WTC11 (cell line): Measurements from ENCODE around the gene C9orf153. TPM values are rescaled to one million over a fixed set of nuclear protein-coding genes. Genes with fewer than 3 reads are reported as not detected.

Experiments used
- ATAC-seq: fragments of 200-7000 bp; cut with Tn5 transposase; 2 replicates; pipeline ENCODE4 v1.10.0; 2021; ENCODE audit warnings: mild to moderate bottlenecking, moderate library complexity
- CTCF ChIA-PET: fragments of 300-600 bp; sonication (Branson Sonifier 250); formaldehyde crosslinking; loops from one replicate; lab custom pipeline; 2021; ENCODE audit warnings: antibody characterized with exemption; lab: Charles Lee
- POLR2A ChIA-PET: fragments of 350-600 bp; sonication (Branson Sonifier 250); formaldehyde crosslinking; loops from one replicate; lab custom pipeline; 2021; ENCODE audit warnings: antibody characterized with exemption; lab: Charles Lee
- DNase-seq: peaks from one replicate; pipeline ENCODE4 v3.0.0; 2021; ENCODE audit warnings: low spot score
- H3K27ac Mint-ChIP-seq: 2 replicates; pipeline ENCODE4 v1.8.0; 2021; ENCODE audit warnings: mixed read lengths
- H3K27me3 Mint-ChIP-seq: 2 replicates; pipeline ENCODE4 v1.8.0; 2021; ENCODE audit warnings: low read depth, mild to moderate bottlenecking, moderate library complexity, mixed read lengths
- H3K36me3 Mint-ChIP-seq: 2 replicates; pipeline ENCODE4 v1.8.0; 2021; ENCODE audit warnings: mixed read lengths
- H3K4me1 Mint-ChIP-seq: 2 replicates; pipeline ENCODE4 v1.8.0; 2022; ENCODE audit warnings: mixed read lengths
- H3K4me3 Mint-ChIP-seq: 2 replicates; pipeline ENCODE4 v1.8.0; 2021; ENCODE audit warnings: mild to moderate bottlenecking, moderate library complexity, mixed read lengths
- H3K9me3 Mint-ChIP-seq: 2 replicates; pipeline ENCODE4 v1.8.0; 2021; ENCODE audit warnings: mixed read lengths
- ATF1 ChIP-seq: sonication (generic); formaldehyde crosslinking; IDR thresholded peaks from 2 replicates; pipeline ENCODE4 v1.8.1; 2023; ENCODE audit warnings: mild to moderate bottlenecking, moderate library complexity, missing genetic modification reagents
- ESRRA ChIP-seq: sonication (generic); formaldehyde crosslinking; IDR thresholded peaks from 2 replicates; pipeline ENCODE4 v1.8.1; 2022; ENCODE audit warnings: mild to moderate bottlenecking, missing genetic modification reagents, borderline replicate concordance
- FOXJ3 ChIP-seq: sonication (generic); formaldehyde crosslinking; IDR thresholded peaks from 2 replicates; pipeline ENCODE4 v1.9.0; 2021; ENCODE audit warnings: missing genetic modification reagents, mild to moderate bottlenecking, borderline replicate concordance
- FOXK1 ChIP-seq: sonication (generic); formaldehyde crosslinking; IDR thresholded peaks from 2 replicates; pipeline ENCODE4 v1.8.0; 2022; ENCODE audit warnings: mild to moderate bottlenecking, moderate library complexity, missing genetic modification reagents
- KAT7 ChIP-seq: sonication (generic); formaldehyde crosslinking; IDR thresholded peaks from 2 replicates; pipeline ENCODE4 v1.8.1; 2023; ENCODE audit warnings: missing genetic modification reagents, mild to moderate bottlenecking, borderline replicate concordance
- MYBL2 ChIP-seq: sonication (generic); formaldehyde crosslinking; IDR thresholded peaks from 2 replicates; pipeline ENCODE4 v1.8.1; 2023; ENCODE audit warnings: mild to moderate bottlenecking, moderate library complexity, missing genetic modification reagents
- NR2C2 ChIP-seq: sonication (generic); formaldehyde crosslinking; IDR thresholded peaks from 2 replicates; pipeline ENCODE4 v1.8.0; 2022; ENCODE audit warnings: mild to moderate bottlenecking, missing genetic modification reagents
- PRRX2 ChIP-seq: fragments of 250-450 bp; sonication (Bioruptor Pico); IDR thresholded peaks from 2 replicates; pipeline ENCODE4 v1.8.0; 2021; ENCODE audit warnings: mild to moderate bottlenecking
- ZNF416 ChIP-seq: fragments of 250-450 bp; sonication (Bioruptor Pico); IDR thresholded peaks from 2 replicates; pipeline ENCODE4 v1.9.0; 2021; ENCODE audit warnings: mild to moderate bottlenecking, inconsistent platforms
- ZNF671 ChIP-seq: fragments of 250-450 bp; sonication (Bioruptor Pico); IDR thresholded peaks from 2 replicates; pipeline ENCODE4 v1.8.0; 2021; ENCODE audit warnings: mild to moderate bottlenecking
- total RNA-seq: library from RNA; stranded (reverse); gene quantifications from 3 replicates; pipeline ENCODE4 v1.2.3, GENCODE V29; 2021
- TF ChIP-seq, protein P1 (sequence below): sonication (generic); formaldehyde crosslinking; IDR thresholded peaks from 2 replicates; pipeline ENCODE4 v1.8.1; 2022; ENCODE audit warnings: low read depth, missing genetic modification reagents, borderline replicate concordance
- TF ChIP-seq, protein P2 (sequence below): sonication (generic); formaldehyde crosslinking; conservative IDR thresholded peaks from 2 replicates; pipeline ENCODE4 v1.8.1; 2023; ENCODE audit warnings: mild to moderate bottlenecking, low read depth, missing genetic modification reagents, moderate library complexity
- TF ChIP-seq, protein P3 (sequence below): sonication (generic); formaldehyde crosslinking; IDR thresholded peaks from 2 replicates; pipeline ENCODE4 v1.8.1; 2023; ENCODE audit warnings: mild to moderate bottlenecking, missing genetic modification reagents, borderline replicate concordance
- TF ChIP-seq, protein P4 (sequence below): sonication (generic); formaldehyde crosslinking; IDR thresholded peaks from 2 replicates; pipeline ENCODE4 v1.8.0; 2023; ENCODE audit warnings: mild to moderate bottlenecking, missing genetic modification reagents
- TF ChIP-seq, protein P5 (sequence below): sonication (generic); formaldehyde crosslinking; IDR thresholded peaks from 2 replicates; pipeline ENCODE4 v1.8.1; 2023; ENCODE audit warnings: mild to moderate bottlenecking, moderate library complexity, missing genetic modification reagents
- TF ChIP-seq, protein P6 (sequence below): sonication (generic); formaldehyde crosslinking; IDR thresholded peaks from 2 replicates; pipeline ENCODE4 v1.8.0; 2022; ENCODE audit warnings: mild to moderate bottlenecking, missing genetic modification reagents
- TF ChIP-seq, protein P7 (sequence below): sonication (generic); formaldehyde crosslinking; IDR thresholded peaks from 2 replicates; pipeline ENCODE4 v1.8.1; 2022; ENCODE audit warnings: low read depth, mild to moderate bottlenecking, moderate library complexity, missing genetic modification reagents, borderline replicate concordance
- TF ChIP-seq, protein P8 (sequence below): fragments of 250-450 bp; sonication (Bioruptor Pico); IDR thresholded peaks from 2 replicates; pipeline ENCODE4 v1.8.0; 2021; ENCODE audit warnings: mild to moderate bottlenecking

The C9orf153 gene
- total RNA-seq, 1 experiment from 2014 or later = not detected

DNA sequence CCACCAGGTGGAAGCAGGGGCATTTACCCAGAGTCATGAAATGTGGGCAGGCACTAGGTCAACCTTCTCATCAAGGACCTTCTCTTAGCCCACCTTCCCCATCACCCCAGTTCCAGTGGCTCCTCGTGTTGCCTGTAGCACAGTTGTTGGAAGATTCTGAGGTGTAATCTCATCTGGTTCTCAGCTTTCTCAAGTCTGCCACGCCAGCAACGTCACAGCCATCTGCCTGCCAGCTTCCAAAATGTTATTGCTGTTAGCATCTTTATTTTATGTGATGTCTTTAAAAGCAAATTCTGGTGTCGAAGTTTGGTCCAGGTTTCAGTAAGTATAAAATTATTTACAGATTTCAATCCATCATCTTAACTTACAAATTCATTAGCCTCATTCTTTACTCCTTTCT, 10.7 kb downstream of the C9orf153 start:
- CTCF ChIA-PET = interaction anchor here (1.0 kb wide), 1 partner anchor 26 kb away, joined by 3 read pairs; no protein-coding TSS in a partner anchor
- H3K4me1 Mint-ChIP-seq = peaks cover 6% of the 10 kb centered on the region; the same call in 1 of the 2 replicates

DNA sequence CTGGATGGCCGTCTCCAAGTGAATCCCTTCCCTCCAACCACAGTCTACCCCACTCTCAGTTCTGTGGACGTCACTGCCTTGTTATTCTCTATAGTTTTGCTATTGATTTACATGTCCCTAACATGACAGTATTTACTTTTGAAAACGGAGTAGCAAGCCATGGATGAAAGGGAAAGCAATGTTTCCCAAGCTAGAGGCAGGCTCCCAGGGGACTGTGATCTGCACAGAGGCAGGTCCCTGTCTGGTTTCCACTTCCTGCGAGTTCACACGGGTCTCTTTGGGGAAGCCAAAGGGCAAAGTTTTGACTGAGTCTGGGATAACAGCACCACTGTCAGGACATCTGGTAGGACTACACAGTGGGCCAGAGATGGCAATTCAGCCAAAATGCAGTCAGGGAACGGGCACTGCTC, 12.7 kb downstream of the C9orf153 start:
- H3K4me1 Mint-ChIP-seq = peaks cover 9% of the 10 kb centered on the region
- ATAC-seq = peak; percentile 84
- CTCF ChIA-PET = interaction anchor here (0.6 to 2.7 kb wide), 2 partner anchors 15 to 44 kb away, joined by 4 to 12 read pairs; no protein-coding TSS in a partner anchor
- TF ChIP-seq, protein P1, sequence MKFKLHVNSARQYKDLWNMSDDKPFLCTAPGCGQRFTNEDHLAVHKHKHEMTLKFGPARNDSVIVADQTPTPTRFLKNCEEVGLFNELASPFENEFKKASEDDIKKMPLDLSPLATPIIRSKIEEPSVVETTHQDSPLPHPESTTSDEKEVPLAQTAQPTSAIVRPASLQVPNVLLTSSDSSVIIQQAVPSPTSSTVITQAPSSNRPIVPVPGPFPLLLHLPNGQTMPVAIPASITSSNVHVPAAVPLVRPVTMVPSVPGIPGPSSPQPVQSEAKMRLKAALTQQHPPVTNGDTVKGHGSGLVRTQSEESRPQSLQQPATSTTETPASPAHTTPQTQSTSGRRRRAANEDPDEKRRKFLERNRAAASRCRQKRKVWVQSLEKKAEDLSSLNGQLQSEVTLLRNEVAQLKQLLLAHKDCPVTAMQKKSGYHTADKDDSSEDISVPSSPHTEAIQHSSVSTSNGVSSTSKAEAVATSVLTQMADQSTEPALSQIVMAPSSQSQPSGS (CRISPR knock-in tag) = no peak
- TF ChIP-seq, protein P2, sequence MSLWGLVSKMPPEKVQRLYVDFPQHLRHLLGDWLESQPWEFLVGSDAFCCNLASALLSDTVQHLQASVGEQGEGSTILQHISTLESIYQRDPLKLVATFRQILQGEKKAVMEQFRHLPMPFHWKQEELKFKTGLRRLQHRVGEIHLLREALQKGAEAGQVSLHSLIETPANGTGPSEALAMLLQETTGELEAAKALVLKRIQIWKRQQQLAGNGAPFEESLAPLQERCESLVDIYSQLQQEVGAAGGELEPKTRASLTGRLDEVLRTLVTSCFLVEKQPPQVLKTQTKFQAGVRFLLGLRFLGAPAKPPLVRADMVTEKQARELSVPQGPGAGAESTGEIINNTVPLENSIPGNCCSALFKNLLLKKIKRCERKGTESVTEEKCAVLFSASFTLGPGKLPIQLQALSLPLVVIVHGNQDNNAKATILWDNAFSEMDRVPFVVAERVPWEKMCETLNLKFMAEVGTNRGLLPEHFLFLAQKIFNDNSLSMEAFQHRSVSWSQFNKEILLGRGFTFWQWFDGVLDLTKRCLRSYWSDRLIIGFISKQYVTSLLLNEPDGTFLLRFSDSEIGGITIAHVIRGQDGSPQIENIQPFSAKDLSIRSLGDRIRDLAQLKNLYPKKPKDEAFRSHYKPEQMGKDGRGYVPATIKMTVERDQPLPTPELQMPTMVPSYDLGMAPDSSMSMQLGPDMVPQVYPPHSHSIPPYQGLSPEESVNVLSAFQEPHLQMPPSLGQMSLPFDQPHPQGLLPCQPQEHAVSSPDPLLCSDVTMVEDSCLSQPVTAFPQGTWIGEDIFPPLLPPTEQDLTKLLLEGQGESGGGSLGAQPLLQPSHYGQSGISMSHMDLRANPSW (CRISPR knock-in tag) = no peak
- TF ChIP-seq ZNF416 (CRISPR knock-in tag) (no peak), FOXJ3 (CRISPR knock-in tag) (no peak), ZNF671 (CRISPR knock-in tag) (no peak), FOXK1 (no peak), MYBL2 (CRISPR knock-in tag) (no peak)
- TF ChIP-seq, protein P3, sequence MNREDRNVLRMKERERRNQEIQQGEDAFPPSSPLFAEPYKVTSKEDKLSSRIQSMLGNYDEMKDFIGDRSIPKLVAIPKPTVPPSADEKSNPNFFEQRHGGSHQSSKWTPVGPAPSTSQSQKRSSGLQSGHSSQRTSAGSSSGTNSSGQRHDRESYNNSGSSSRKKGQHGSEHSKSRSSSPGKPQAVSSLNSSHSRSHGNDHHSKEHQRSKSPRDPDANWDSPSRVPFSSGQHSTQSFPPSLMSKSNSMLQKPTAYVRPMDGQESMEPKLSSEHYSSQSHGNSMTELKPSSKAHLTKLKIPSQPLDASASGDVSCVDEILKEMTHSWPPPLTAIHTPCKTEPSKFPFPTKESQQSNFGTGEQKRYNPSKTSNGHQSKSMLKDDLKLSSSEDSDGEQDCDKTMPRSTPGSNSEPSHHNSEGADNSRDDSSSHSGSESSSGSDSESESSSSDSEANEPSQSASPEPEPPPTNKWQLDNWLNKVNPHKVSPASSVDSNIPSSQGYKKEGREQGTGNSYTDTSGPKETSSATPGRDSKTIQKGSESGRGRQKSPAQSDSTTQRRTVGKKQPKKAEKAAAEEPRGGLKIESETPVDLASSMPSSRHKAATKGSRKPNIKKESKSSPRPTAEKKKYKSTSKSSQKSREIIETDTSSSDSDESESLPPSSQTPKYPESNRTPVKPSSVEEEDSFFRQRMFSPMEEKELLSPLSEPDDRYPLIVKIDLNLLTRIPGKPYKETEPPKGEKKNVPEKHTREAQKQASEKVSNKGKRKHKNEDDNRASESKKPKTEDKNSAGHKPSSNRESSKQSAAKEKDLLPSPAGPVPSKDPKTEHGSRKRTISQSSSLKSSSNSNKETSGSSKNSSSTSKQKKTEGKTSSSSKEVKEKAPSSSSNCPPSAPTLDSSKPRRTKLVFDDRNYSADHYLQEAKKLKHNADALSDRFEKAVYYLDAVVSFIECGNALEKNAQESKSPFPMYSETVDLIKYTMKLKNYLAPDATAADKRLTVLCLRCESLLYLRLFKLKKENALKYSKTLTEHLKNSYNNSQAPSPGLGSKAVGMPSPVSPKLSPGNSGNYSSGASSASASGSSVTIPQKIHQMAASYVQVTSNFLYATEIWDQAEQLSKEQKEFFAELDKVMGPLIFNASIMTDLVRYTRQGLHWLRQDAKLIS (CRISPR knock-in tag) = no peak
- TF ChIP-seq, protein P4, sequence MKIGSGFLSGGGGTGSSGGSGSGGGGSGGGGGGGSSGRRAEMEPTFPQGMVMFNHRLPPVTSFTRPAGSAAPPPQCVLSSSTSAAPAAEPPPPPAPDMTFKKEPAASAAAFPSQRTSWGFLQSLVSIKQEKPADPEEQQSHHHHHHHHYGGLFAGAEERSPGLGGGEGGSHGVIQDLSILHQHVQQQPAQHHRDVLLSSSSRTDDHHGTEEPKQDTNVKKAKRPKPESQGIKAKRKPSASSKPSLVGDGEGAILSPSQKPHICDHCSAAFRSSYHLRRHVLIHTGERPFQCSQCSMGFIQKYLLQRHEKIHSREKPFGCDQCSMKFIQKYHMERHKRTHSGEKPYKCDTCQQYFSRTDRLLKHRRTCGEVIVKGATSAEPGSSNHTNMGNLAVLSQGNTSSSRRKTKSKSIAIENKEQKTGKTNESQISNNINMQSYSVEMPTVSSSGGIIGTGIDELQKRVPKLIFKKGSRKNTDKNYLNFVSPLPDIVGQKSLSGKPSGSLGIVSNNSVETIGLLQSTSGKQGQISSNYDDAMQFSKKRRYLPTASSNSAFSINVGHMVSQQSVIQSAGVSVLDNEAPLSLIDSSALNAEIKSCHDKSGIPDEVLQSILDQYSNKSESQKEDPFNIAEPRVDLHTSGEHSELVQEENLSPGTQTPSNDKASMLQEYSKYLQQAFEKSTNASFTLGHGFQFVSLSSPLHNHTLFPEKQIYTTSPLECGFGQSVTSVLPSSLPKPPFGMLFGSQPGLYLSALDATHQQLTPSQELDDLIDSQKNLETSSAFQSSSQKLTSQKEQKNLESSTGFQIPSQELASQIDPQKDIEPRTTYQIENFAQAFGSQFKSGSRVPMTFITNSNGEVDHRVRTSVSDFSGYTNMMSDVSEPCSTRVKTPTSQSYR (CRISPR knock-in tag) = no peak

More for the DNA sequence above, 10.7 kb downstream of the C9orf153 start:
- POLR2A ChIA-PET = no interaction called here
- no peak for DNase-seq
- H3K36me3 Mint-ChIP-seq = peaks cover 16% of the 10 kb centered on the region
- no peak overlapping the region for H3K27ac Mint-ChIP-seq
- TF ChIP-seq KAT7 (no peak), ESRRA (CRISPR knock-in tag) (no peak), ZNF416 (CRISPR knock-in tag) (no peak), NR2C2 (CRISPR knock-in tag) (no peak), PRRX2 (CRISPR knock-in tag) (no peak), FOXJ3 (CRISPR knock-in tag) (no peak), ATF1 (CRISPR knock-in tag) (no peak)
- TF ChIP-seq, protein P5, sequence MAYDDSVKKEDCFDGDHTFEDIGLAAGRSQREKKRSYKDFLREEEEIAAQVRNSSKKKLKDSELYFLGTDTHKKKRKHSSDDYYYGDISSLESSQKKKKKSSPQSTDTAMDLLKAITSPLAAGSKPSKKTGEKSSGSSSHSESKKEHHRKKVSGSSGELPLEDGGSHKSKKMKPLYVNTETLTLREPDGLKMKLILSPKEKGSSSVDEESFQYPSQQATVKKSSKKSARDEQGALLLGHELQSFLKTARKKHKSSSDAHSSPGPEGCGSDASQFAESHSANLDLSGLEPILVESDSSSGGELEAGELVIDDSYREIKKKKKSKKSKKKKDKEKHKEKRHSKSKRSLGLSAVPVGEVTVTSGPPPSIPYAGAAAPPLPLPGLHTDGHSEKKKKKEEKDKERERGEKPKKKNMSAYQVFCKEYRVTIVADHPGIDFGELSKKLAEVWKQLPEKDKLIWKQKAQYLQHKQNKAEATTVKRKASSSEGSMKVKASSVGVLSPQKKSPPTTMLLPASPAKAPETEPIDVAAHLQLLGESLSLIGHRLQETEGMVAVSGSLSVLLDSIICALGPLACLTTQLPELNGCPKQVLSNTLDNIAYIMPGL (CRISPR knock-in tag) = no peak
- TF ChIP-seq, protein P6, sequence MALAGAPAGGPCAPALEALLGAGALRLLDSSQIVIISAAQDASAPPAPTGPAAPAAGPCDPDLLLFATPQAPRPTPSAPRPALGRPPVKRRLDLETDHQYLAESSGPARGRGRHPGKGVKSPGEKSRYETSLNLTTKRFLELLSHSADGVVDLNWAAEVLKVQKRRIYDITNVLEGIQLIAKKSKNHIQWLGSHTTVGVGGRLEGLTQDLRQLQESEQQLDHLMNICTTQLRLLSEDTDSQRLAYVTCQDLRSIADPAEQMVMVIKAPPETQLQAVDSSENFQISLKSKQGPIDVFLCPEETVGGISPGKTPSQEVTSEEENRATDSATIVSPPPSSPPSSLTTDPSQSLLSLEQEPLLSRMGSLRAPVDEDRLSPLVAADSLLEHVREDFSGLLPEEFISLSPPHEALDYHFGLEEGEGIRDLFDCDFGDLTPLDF (CRISPR knock-in tag) = no peak
- TF ChIP-seq, protein P7, sequence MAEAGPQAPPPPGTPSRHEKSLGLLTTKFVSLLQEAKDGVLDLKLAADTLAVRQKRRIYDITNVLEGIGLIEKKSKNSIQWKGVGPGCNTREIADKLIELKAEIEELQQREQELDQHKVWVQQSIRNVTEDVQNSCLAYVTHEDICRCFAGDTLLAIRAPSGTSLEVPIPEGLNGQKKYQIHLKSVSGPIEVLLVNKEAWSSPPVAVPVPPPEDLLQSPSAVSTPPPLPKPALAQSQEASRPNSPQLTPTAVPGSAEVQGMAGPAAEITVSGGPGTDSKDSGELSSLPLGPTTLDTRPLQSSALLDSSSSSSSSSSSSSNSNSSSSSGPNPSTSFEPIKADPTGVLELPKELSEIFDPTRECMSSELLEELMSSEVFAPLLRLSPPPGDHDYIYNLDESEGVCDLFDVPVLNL (CRISPR knock-in tag) = no peak
- TF ChIP-seq, protein P8, sequence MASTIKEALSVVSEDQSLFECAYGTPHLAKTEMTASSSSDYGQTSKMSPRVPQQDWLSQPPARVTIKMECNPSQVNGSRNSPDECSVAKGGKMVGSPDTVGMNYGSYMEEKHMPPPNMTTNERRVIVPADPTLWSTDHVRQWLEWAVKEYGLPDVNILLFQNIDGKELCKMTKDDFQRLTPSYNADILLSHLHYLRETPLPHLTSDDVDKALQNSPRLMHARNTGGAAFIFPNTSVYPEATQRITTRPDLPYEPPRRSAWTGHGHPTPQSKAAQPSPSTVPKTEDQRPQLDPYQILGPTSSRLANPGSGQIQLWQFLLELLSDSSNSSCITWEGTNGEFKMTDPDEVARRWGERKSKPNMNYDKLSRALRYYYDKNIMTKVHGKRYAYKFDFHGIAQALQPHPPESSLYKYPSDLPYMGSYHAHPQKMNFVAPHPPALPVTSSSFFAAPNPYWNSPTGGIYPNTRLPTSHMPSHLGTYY (CRISPR knock-in tag) = no peak
- H3K9me3 Mint-ChIP-seq = peaks cover 16% of the 10 kb centered on the region
- no peak overlapping the region for H3K4me3 Mint-ChIP-seq
- no peaks in the 10 kb centered on the region for H3K27me3 Mint-ChIP-seq
- ATAC-seq = no peak

More for the DNA sequence above, 12.7 kb downstream of the C9orf153 start:
- POLR2A ChIA-PET = no interaction called here
- Mint-ChIP-seq H3K27ac (no peak overlapping the region), H3K27me3 (no peaks in the 10 kb centered on the region), H3K4me3 (no peak overlapping the region), H3K9me3 (no peaks in the 10 kb centered on the region), H3K36me3 (no peaks in the 10 kb centered on the region)
- DNase-seq = peak; percentile 12
